Breast epithelium (tissue), 4 donors: ENCODE data around the gene POLN. TPM values are rescaled to one million over a fixed set of nuclear protein-coding genes. Genes with fewer than 3 reads are reported as not detected.

Experiments
- DNase-seq, 2 donors: peaks; one replicate each; pipeline ENCODE4 v3.0.0-alpha.2; 2019; ENCODE audit warnings: low spot score in 2 of 2
- H3K27ac ChIP-seq, 2 donors: fragments of 200-600 bp; sonication (generic) in 1 of 2; one replicate each; pipeline ENCODE4 v1.5.1; 2016 to 2019; ENCODE audit warnings: mild to moderate bottlenecking in 1 of 2
- H3K27me3 ChIP-seq, 2 donors: fragments of 200-600 bp; sonication (generic) in 1 of 2; one replicate each; pipeline versions ENCODE4 v1.5.1 to v1.6.0; 2017 to 2019; ENCODE audit warnings: control low read depth in 1 of 2, mild to moderate bottlenecking in 1 of 2
- H3K36me3 ChIP-seq: fragments of 200-600 bp; one replicate; pipeline ENCODE4 v1.5.1; 2019
- H3K4me1 ChIP-seq, 2 donors: fragments of 200-600 bp; sonication (generic); one replicate each; pipeline ENCODE4 v1.5.1; 2016 to 2019; ENCODE audit warnings: control low read depth in 1 of 2
- H3K4me3 ChIP-seq, 3 donors: fragments of 200-600 bp; sonication (generic); 1 replicate in 2 of 3; 2 replicates in 1 of 3; pipeline ENCODE4 v1.5.1; 2016 to 2019; ENCODE audit warnings: mild to moderate bottlenecking in 3 of 3, moderate library complexity in 2 of 3
- H3K9me3 ChIP-seq, 2 donors: fragments of 200-600 bp; sonication (generic) in 1 of 2; one replicate each; pipeline ENCODE4 v1.5.1; 2016 to 2019; ENCODE audit warnings: control low read depth in 1 of 2
- POLR2A ChIP-seq: fragments of 450-650 bp; IDR thresholded peaks from one replicate; pipeline ENCODE4 v1.6.1; 2016; ENCODE audit warnings: antibody characterized with exemption, mild to moderate bottlenecking, moderate library complexity
- POLR2AphosphoS5 ChIP-seq, 3 donors: sonication (generic); formaldehyde crosslinking; IDR thresholded peaks; one replicate each; pipeline ENCODE4 v1.6.1; 2017; ENCODE audit warnings: antibody characterized with exemption in 3 of 3
- intact Hi-C: fragments of 100-400 bp; cut with DNase I; formaldehyde crosslinking; loops from one replicate; pipeline ENCODE4 v1.15.1; 2023; ENCODE audit warnings: low total_unique reads
- total RNA-seq, 3 donors: library from RNA; depleted of rRNA; stranded (reverse); fragments of >200 nt; gene quantifications; one replicate each; pipeline ENCODE4 v1.1.0, GENCODE V29; 2016
- TF ChIP-seq, protein P1 (sequence below), 3 donors: fragments of 450-650 bp; IDR thresholded peaks; one replicate each; pipeline ENCODE4 v1.5.1; 2016 to 2017; ENCODE audit warnings: antibody characterized with exemption in 3 of 3, mild to moderate bottlenecking in 3 of 3, moderate library complexity in 3 of 3

The POLN gene
- total RNA-seq, 3 donors from 2014 or later, result 3.3 to 4.7 (median 4.3) TPM

- Histone ChIP-seq H3K4me3 (no peak overlapping the region), H3K4me1 (no peaks in the 10 kb centered on the region), H3K27ac (no peak overlapping the region), H3K27me3 (no peaks in the 10 kb centered on the region), H3K36me3 (no peaks in the 10 kb centered on the region), H3K9me3 (peaks cover 9 to 12% of the 10 kb centered on the region in 2 donors)
- no peak for DNase-seq
- intact Hi-C loops, result no loop called here
- TF ChIP-seq, protein P1, sequence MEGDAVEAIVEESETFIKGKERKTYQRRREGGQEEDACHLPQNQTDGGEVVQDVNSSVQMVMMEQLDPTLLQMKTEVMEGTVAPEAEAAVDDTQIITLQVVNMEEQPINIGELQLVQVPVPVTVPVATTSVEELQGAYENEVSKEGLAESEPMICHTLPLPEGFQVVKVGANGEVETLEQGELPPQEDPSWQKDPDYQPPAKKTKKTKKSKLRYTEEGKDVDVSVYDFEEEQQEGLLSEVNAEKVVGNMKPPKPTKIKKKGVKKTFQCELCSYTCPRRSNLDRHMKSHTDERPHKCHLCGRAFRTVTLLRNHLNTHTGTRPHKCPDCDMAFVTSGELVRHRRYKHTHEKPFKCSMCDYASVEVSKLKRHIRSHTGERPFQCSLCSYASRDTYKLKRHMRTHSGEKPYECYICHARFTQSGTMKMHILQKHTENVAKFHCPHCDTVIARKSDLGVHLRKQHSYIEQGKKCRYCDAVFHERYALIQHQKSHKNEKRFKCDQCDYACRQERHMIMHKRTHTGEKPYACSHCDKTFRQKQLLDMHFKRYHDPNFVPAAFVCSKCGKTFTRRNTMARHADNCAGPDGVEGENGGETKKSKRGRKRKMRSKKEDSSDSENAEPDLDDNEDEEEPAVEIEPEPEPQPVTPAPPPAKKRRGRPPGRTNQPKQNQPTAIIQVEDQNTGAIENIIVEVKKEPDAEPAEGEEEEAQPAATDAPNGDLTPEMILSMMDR (IDR thresholded peaks at IDR 0.05), result no peak
- TF ChIP-seq POLR2A (no peak), POLR2AphosphoS5 (IDR thresholded peaks at IDR 0.05) (no peak)
These were observed 149.3 kb downstream of the POLN start for GRCh38 chr4:2092669-2093053.

DNA sequence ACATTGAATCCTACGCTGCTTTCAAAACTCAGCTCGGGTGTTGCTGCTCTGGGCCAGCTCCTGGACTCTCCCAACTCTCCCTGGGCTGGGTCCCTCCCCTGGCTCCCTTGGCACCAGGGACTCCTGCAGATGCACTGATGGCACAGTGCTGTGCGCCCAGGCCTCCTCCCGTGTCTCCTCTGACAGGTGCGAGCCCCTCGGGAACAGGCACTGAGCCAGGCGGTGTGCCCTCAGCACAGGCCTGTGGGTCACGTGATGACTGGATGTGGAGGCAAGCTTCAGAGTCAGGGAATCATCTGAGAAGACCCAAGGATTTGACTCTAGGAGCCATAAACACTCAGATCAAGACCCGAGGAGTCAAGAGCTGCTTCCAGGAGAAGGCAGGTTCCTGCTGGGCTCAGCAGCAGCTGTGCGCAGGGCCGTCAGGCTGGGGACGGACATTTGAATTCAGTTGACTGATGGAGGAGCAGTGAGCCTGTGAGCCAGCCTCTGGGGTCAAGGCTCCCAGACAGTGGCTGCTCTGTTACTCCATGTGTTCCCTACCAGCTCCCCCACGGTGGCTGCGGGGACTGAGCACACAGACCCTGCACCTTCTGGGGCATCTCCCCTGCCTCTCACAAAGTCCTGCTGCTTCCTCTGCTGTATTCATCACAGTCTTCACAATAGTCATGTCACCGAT lies 149.8 kb downstream of the POLN start:
- peaks cover 9 to 12% of the 10 kb centered on the region in 2 donors for H3K9me3 ChIP-seq
- no peak overlapping the region for H3K27ac ChIP-seq
- no peak for DNase-seq
- no peaks in the 10 kb centered on the region for H3K4me1 ChIP-seq
- H3K36me3 ChIP-seq, result no peaks in the 10 kb centered on the region
- intact Hi-C loops, result no loop called here
- TF ChIP-seq, protein P1 (IDR thresholded peaks at IDR 0.05), result no peak
- TF ChIP-seq POLR2A, result no peak
- TF ChIP-seq POLR2AphosphoS5 (IDR thresholded peaks at IDR 0.05), result no peak
- H3K4me3 ChIP-seq, result no peak overlapping the region
- no peaks in the 10 kb centered on the region for H3K27me3 ChIP-seq

GRCh38 chr4:2090642-2091041 lies 151.3 kb downstream of the POLN start:
- DNase-seq, result no peak
- TF ChIP-seq POLR2A (no peak), POLR2AphosphoS5 (IDR thresholded peaks at IDR 0.05) (no peak)
- TF ChIP-seq, protein P1 (IDR thresholded peaks at IDR 0.05), result no peak
- no peaks in the 10 kb centered on the region for H3K36me3 ChIP-seq
- no peaks in the 10 kb centered on the region for H3K27me3 ChIP-seq
- no peak overlapping the region for H3K4me3 ChIP-seq
- no peaks in the 10 kb centered on the region for H3K4me1 ChIP-seq
- no peak overlapping the region for H3K27ac ChIP-seq
- no peaks in the 10 kb centered on the region for H3K9me3 ChIP-seq
- intact Hi-C loops, result no loop called here

DNA sequence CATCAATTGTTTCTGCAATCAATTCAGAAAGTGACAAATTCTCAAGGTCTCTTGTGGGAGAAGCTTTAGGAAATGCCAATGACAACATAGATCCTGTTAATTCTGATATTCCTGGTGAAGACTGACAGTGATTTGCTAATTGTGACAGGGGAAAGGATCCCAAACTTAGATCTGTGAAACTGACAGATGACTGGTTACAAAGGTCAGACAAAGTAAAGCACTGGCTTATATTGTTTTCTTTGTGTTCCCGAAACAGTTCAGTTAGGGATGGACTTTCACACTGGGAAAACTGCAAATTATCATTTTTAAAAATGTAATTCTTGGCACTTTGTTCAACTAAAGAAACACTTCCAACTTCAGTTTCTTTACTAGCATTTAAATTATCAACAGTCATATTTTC lies 152.7 kb downstream of the POLN start:
- H3K4me3 ChIP-seq, result no peak overlapping the region
- H3K4me1 ChIP-seq, result no peaks in the 10 kb centered on the region
- intact Hi-C loops, result no loop called here
- no peak for TF ChIP-seq POLR2A
- no peak for DNase-seq
- H3K27ac ChIP-seq, result no peak overlapping the region
- H3K36me3 ChIP-seq, result no peaks in the 10 kb centered on the region
- H3K9me3 ChIP-seq, result no peaks in the 10 kb centered on the region
- H3K27me3 ChIP-seq, result no peaks in the 10 kb centered on the region

DNA sequence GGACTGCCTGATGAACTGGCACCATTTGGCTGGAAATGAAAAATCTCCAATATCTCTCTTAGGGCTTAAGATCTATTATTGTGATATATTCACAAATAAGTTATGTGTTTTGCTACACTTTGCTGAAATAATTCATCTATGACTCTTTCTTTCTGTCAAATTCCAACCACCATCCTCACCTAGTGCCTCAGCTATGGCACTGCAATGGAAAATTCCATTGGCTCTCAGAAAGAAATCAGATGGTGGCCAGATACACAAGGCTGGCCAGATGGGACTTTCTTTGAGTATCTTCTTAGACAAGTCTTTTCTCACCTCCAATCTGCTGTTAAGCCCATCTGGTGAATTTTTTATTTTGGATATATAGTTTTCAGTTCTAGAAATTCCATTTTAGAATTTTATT lies 154.8 kb downstream of the POLN start:
- Histone ChIP-seq H3K36me3 (no peaks in the 10 kb centered on the region), H3K27ac (no peak overlapping the region), H3K4me3 (no peak overlapping the region), H3K4me1 (no peaks in the 10 kb centered on the region), H3K27me3 (no peaks in the 10 kb centered on the region), H3K9me3 (no peaks in the 10 kb centered on the region)
- no peak for DNase-seq
- TF ChIP-seq POLR2A (no peak), POLR2AphosphoS5 (IDR thresholded peaks at IDR 0.05) (no peak)
- TF ChIP-seq, protein P1 (IDR thresholded peaks at IDR 0.05), result no peak
- intact Hi-C loops, result no loop called here

DNA sequence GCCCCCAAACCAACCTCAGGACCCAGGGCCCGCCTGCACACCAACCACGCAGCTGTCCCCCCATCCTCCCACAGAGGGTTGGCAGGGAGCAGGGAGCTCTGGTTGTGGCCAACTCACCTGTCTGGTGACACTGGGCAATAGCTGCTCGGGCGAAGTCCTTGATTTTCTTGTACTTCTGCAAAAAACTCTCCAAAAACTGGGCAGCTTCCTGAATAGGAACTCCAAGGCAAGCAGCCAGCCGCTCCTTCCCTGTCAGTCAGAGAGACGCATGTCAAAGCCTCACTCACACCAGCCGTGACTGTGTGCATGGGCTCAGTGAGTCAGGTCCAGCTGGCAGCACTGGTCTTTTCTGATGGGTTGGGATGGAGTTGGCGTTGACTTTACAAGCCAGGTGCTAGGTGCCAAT lies 156.4 kb downstream of the POLN start:
- no peaks in the 10 kb centered on the region for H3K9me3 ChIP-seq
- intact Hi-C loops, result no loop called here
- H3K36me3 ChIP-seq, result no peaks in the 10 kb centered on the region
- TF ChIP-seq, protein P1 (IDR thresholded peaks at IDR 0.05), result no peak
- no peak for TF ChIP-seq POLR2AphosphoS5 (IDR thresholded peaks at IDR 0.05)
- no peak for TF ChIP-seq POLR2A
- no peaks in the 10 kb centered on the region for H3K27me3 ChIP-seq
- no peak overlapping the region for H3K4me3 ChIP-seq
- peak in 1 of 2 donors; percentile 28 for DNase-seq
- no peak overlapping the region for H3K27ac ChIP-seq
- no peaks in the 10 kb centered on the region for H3K4me1 ChIP-seq
